GM21381 (cell line): ENCODE results near the gene SLC22A3.
"Not testable (repeated sequence)": the region's sequence is repeated elsewhere in the genome, so short reads cannot be mapped to it uniquely, and the experiment has no call there.

Source experiments
- ATAC-seq: cut with Tn5 transposase; IDR thresholded peaks from one replicate; pipeline ENCODE4 v1.9.1; 2021; ENCODE audit warnings: mild to moderate bottlenecking, moderate library complexity; ENCODE audit not compliant: unreplicated experiment

The SLC22A3 gene

DNA sequence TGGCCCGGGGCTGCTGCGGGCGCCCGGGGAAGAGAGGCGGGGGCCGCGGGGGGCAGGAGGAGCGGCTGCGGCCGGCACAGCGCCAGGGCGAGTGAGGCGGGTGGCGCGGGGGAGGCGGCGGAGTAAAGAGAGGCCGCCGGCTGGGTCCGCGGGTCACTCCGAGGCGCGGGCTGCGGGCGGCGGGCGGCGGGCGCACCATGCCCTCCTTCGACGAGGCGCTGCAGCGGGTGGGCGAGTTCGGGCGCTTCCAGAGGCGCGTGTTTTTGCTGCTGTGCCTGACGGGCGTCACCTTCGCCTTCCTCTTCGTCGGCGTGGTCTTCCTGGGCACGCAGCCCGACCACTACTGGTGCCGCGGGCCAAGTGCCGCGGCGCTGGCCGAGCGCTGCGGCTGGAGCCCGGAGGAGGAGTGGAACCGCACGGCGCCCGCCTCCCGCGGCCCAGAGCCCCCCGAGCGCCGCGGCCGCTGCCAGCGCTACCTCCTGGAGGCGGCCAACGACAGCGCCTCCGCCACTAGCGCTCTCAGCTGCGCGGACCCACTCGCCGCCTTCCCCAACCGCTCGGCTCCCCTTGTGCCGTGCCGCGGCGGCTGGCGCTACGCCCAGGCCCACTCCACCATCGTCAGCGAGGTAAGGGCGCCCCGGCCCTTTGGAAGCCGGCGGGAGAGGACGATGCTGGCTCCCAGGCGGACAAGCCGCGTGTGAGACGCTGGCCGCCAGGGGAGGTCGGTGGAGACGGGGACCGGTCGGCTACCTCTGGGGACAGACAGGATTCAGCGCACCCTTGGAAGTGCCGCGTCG is at the start of gene SLC22A3:
SLC22A3 (plus strand) TSS at position 156 of the 797 bp plus-strand sequence; CDS start at position 198, 42 bp downstream.
- ATAC-seq = no peak

DNA sequence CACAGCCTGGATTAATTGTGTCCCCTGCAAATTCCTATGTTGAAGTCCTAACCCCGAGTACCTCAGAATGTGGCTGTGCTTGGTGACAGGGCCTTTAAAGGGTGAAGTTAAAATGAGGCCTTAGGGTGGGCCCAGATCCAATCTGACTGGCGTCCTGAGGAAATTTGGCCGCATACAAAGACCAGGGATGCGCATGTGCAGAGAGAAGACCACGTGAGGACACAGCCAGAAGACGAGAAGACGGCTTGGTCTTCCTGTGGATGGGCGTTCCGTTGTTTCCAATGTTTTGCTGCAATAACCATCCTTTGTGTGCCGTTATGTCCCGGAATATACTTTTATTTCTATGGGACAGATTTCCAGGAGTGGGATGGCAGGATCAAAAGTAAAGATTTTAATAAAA is 48.6 kb upstream of the SLC22A3 start:
- no peak for ATAC-seq

DNA sequence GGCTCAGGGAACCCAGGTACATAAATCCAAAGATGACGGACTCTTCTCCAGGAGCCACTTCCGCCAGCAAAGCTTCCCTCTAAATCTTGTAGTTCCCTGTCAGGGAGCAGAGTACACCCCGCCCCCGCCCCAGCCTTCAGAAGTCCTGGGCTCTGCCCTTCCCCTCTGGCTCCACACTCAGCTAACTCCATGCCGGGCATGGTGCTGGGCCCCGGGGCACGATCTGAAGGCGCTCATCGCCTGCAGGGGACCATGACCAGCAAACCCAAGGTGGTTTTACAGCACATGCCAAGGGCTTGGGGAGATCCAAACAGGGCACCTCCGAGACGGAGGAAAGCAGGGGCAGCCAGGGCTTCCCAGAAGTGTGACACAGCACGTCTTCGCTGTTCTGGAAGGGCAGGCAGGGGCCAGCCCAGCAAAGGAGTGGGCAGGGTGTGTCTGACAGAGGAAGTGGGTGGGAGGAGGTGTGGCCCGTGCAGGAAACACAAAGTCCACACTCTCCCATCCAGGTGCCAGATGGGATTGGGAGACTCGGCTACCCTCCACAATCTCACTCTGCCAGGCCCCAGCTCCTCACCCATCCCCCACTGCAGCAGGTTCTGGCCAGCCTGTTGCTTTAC is 48.0 kb upstream of the SLC22A3 start:
- no peak for ATAC-seq

DNA sequence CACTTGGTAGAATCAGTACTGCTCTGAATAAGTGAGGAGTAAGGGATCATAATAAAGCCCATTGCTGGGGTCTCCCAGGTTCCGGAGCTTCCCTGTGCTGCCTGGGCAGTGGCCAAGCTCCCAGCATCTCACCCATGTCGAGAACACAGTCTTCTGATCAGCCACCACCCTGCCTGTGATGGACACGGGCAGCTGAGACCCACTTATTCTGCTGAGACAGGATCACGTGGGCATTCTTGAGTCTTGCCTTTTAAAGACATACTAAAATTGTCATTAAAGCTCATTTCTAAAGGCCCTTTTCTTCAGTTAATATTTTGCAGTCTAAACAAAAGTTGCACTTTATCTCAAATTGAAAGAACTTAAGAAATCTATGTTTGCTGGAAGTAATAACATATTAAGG is 46.8 kb upstream of the SLC22A3 start:
- no peak for ATAC-seq

- ATAC-seq = not testable (repeated sequence)
Measured at GRCh38 chr6:160302431-160303082, 45.6 kb upstream of the SLC22A3 start.

DNA sequence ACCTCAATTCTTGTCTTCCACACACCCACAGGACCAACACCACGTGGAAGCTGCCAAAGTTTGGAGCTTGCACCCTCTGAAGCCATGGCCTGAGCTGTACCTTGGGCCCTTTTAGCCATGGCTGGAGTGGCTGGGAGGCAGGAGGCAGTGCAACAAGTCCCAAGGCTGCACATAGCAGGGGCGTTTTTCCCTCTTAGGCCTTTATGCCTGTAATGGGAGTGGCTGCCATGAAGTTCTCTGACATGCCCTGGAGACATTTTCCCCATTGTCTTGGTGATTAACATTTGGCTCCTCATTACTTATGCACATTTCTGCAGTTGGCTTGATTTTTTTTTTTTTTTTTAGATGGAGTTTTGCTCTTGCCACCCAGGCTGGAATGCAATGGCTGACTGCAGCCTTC is 44.4 kb upstream of the SLC22A3 start:
- ATAC-seq = no peak

DNA sequence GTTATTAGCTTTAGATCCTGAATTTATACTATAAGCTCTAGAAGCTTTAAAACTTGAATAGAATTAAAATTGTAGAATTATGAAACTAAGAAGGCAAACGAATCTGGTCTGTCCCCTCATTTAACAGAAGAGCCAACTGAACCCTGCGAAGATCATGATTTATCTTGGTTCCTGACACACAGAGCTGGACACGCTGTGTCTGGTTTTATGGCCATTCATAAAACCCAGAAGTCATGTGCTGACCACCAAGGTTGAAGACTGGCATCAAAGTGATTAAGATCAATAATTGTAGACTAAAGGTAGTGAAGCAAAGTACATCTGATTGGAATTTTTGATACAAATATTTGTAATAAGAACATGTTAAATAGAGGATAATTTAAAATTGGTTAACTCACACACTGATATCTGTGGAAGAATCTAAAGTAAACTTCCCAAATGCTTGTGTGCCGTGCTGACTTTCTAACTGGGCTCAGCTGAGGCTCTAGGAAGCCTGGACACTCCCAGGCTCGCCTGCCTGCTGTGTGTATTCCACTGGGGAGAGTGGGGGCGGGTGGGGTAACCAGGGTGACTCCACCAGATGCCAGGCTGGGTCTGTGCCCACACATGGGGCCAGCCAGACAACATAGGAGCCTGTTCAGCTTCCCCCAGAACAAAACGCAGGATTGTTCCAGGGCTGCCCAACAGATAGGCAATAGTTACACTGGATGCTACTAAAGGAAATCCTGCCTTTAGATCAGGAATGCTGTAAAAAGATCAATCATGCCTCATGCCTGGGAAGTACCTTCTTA is 42.1 kb upstream of the SLC22A3 start:
- no peak for ATAC-seq

- ATAC-seq = no peak
Measured at GRCh38 chr6:160309718-160310117, 38.5 kb upstream of the SLC22A3 start.

DNA sequence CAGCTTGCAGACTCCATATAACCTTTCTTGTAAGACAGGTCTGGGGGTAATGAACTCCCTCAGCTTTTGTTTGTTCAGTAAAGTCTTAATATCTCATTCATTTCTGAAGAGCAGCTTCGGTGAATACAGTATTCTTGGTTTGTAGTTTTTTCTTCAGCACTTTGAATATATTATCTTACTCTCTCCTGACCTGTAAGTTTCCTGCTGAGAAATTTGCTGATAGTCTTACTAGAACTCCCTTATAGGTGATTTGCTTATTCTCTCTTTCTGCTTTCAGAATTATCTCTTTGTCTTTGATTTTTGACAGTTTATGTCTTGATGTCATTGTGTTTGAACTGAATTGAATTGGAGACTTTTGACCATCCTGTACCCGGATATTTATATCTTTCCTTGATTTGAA is 35.3 kb upstream of the SLC22A3 start:
- ATAC-seq = no peak

DNA sequence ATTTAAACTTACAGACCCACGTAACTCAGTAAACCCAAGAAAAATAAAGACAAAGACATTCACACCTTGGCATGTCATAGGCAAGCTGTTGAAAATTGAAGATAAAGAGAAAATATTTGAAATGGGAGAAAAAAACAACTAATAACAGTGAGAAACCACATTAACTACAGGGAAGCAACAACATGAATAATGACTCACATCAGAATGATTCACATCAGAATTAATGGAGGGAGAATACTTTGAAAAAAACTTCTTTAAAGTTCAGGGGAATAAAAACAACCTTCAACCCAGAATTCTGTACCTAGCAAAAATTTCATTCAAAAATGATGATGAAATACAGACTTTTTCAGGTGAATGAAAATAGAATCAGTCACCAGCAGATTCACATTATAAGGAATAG is 32.9 kb upstream of the SLC22A3 start:
- no peak for ATAC-seq

GRCh38 chr6:160316261-160316660 is 31.9 kb upstream of the SLC22A3 start:
- no peak for ATAC-seq

GRCh38 chr6:160319246-160319645 is 28.9 kb upstream of the SLC22A3 start:
- no peak for ATAC-seq

GRCh38 chr6:160321729-160322505 is 26.3 kb upstream of the SLC22A3 start:
- no peak for ATAC-seq

GRCh38 chr6:160327981-160328380 is 20.2 kb upstream of the SLC22A3 start:
- no peak for ATAC-seq

GRCh38 chr6:160328447-160328846 is 19.7 kb upstream of the SLC22A3 start:
- ATAC-seq = no peak

DNA sequence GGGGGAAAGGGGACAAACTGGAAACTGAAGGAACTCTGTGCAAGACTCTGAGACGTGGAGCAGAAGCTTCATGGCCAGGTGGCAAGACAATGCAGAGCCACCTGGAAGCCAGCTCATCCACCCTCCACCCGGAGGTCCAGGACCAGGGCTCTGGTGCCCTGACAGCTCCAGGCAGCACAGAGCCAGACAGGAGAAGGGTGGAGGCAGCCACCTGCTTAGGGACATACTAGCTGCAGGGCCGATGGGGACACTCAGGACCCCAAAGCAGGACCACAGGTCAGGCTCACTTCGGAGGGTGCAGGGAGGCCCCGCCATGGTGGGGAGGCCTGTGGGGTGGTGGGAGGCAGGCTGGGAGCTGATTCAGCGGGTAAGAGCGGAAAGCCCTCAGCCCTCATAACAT is 19.0 kb upstream of the SLC22A3 start:
- no peak for ATAC-seq

DNA sequence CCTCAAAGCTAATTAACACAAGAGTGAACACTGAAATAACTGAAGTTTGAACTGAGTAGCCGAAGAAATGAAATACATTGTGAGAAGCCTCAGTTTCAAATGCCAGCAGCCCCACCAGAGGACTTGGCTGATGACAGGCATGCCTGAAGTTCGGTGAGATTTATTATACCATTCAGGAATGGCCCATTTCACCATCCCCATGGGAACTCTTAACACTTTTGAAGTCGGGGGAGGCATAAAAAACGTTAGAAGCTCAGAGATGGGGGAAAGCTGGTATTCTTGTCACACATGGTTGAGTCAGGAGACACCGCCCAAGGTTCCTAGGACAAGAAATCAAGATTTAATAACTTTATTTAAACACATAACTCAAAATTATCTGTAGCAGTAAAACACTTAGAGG is 17.6 kb upstream of the SLC22A3 start:
- no peak for ATAC-seq

GRCh38 chr6:160331204-160331603 is 17.0 kb upstream of the SLC22A3 start:
- ATAC-seq = no peak

- no peak for ATAC-seq
Measured at GRCh38 chr6:160331753-160332152, 16.4 kb upstream of the SLC22A3 start.

DNA sequence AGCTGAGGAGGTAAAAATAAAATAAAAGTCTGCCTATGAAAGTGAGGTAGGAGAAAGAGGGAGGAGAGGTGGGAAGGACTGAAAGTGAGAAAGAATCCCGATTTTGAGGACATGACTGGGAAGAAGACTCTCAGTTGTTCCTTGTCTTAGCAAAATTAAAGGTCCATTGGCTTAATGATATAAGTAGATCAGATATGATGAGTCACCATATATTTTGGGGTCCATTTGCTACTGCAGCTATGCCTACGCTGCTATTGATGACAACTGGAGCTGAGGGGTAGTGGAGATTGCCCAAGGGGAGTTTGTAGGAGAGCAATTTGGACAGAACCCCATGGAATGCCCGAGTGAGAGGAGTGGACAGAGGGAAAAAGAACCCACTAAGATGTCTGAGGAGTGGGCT is 15.1 kb upstream of the SLC22A3 start:
- ATAC-seq = no peak
